GM19240 (cell line): ENCODE data around the gene DCTN2.

Experiments used
- DNase-seq: peaks from one replicate; pipeline ENCODE4 v3.0.0; 2011; ENCODE audit warnings: low spot score; ENCODE audit not compliant: insufficient read length

The DCTN2 gene

GRCh38 chr12:57550641-57551549 lies 3.9 kb upstream of the DCTN2 start:
- no peak for DNase-seq

- peak; percentile 29 for DNase-seq
Measured at GRCh38 chr12:57549909-57550640, 3.1 kb upstream of the DCTN2 start, which contains the start of gene KIF5A. Gene KIF5A, plus strand, starts transcription at chr12:57550044. Its CDS starts 228 bp downstream, at chr12:57550272.

- DNase-seq, result no peak
Measured at GRCh38 chr12:57549203-57549908, 2.4 kb upstream of the DCTN2 start.

- no peak for DNase-seq
Measured at GRCh38 chr12:57548488-57548887, 1.5 kb upstream of the DCTN2 start.

- no peak for DNase-seq
Measured at GRCh38 chr12:57548013-57548315, 972 bp upstream of the DCTN2 start.

GRCh38 chr12:57547288-57548012 lies 458 bp upstream of the DCTN2 start:
- DNase-seq, result no peak

- DNase-seq, result no peak
Measured at GRCh38 chr12:57545809-57546437, 1.1 kb downstream of the DCTN2 start.

GRCh38 chr12:57543581-57543980 lies 3.4 kb downstream of the DCTN2 start:
- DNase-seq, result no peak

- no peak for DNase-seq
Measured at GRCh38 chr12:57541717-57542116, 5.3 kb downstream of the DCTN2 start.

GRCh38 chr12:57541001-57541400 lies 6.0 kb downstream of the DCTN2 start:
- no peak for DNase-seq

GRCh38 chr12:57539134-57539768 lies 7.7 kb downstream of the DCTN2 start:
- DNase-seq, result no peak

GRCh38 chr12:57536597-57536942 lies 10.4 kb downstream of the DCTN2 start:
- DNase-seq, result no peak

GRCh38 chr12:57535764-57536596 lies 11.0 kb downstream of the DCTN2 start:
- no peak for DNase-seq

GRCh38 chr12:57534991-57535543 lies 11.9 kb downstream of the DCTN2 start:
- no peak for DNase-seq

- no peak for DNase-seq
Measured at GRCh38 chr12:57534250-57534649, 12.7 kb downstream of the DCTN2 start.

- DNase-seq, result no peak
Measured at GRCh38 chr12:57533108-57533507, 13.9 kb downstream of the DCTN2 start.

GRCh38 chr12:57531836-57532235 lies 15.2 kb downstream of the DCTN2 start:
- DNase-seq, result no peak

GRCh38 chr12:57530396-57531142 lies 16.4 kb downstream of the DCTN2 start:
- DNase-seq, result no peak

- DNase-seq, result no peak
Measured at GRCh38 chr12:57529831-57530230, 17.2 kb downstream of the DCTN2 start.
